K562 (cell line): ENCODE measurements around the gene KCNK2. TPM values are rescaled to one million over a fixed set of nuclear protein-coding genes. Genes with fewer than 3 reads are reported as not detected.
A peak's percentile ranks its signal among the peaks of the same experiment; 100 is the strongest.
"Not testable (repeated sequence)": the region's sequence is repeated elsewhere in the genome, so short reads cannot be mapped to it uniquely, and the experiment has no call there.

Source experiments
- ATAC-seq: fragments of 200-7000 bp; cut with Tn5 transposase; 3 replicates; pipeline ENCODE4 v1.9.1; 2020; ENCODE audit warnings: moderate library complexity
- BruUV-seq: library from RNA; stranded (reverse); fragments of 400-500 nt; replicated peaks from 2 replicates; lab custom pipeline; 2021; lab: Mats Ljungman, UMichigan
- CTCF ChIA-PET: fragments of 300-600 bp; formaldehyde crosslinking; extraction: SDS; loops from one replicate; lab custom pipeline; 2021; ENCODE audit warnings: low intra/inter-chr PET ratio; lab: Yijun Ruan, JAX
- POLR2A ChIA-PET: fragments of 300-600, 350-650 bp; sonication (Branson Sonifier 250); formaldehyde crosslinking; extraction: SDS; loops from one replicate; lab custom pipeline; 2021; ENCODE audit warnings: antibody characterized with exemption, inconsistent platforms; lab: Yijun Ruan, JAX
- DNase-seq, 4 experiments: peaks; one replicate each; pipeline versions ENCODE4 v3.0.0 to v3.0.0-alpha.2; 2011 to 2018; ENCODE audit warnings: low spot score in 3 of 4, mixed read lengths in 3 of 4; ENCODE audit errors: extremely low read depth in 1 of 4
- FAIRE-seq: peaks from 2 replicates; lab custom pipeline; 2011; peaks lifted over from hg19 to GRCh38; lab: Jason Lieb, UNC
- H2AFZ ChIP-seq: 2 replicates; pipeline ENCODE4 v1.6.0; 2011; ENCODE audit warnings: low read depth, low read length, control low read depth, inconsistent platforms
- H3K27ac ChIP-seq: fragments of 200-600 bp; 3 replicates; pipeline ENCODE4 v1.8.0; 2011; ENCODE audit warnings: low read depth, mild to moderate bottlenecking, control low read depth, inconsistent platforms, low read length, moderate library complexity, mixed read lengths; ENCODE audit errors: extremely low read depth
- H3K27me3 ChIP-seq, 2 experiments: fragments of 300-600 bp in 1 of 2; 2 replicates in 1 of 2; 3 replicates in 1 of 2; pipeline versions ENCODE4 v1.6.0 to v1.8.0; 2011; ENCODE audit warnings: inconsistent platforms in 2 of 2, low read length in 2 of 2, mild to moderate bottlenecking in 1 of 2, mixed read lengths in 1 of 2, moderate library complexity in 1 of 2; ENCODE audit not compliant: control insufficient read depth in 2 of 2, insufficient read depth in 2 of 2
- H3K36me3 ChIP-seq: fragments of 300-600 bp; 3 replicates; pipeline ENCODE4 v1.8.0; 2011; ENCODE audit warnings: mild to moderate bottlenecking, low read length, inconsistent platforms; ENCODE audit not compliant: control insufficient read depth, insufficient read depth
- H3K4me1 ChIP-seq, 2 experiments: fragments of 200-600 bp in 1 of 2; replicated peaks in 1 of 2; 2 replicates in 1 of 2; 3 replicates in 1 of 2; pipeline versions ENCODE4 v1.5.1 to v1.8.0; 2011; ENCODE audit warnings: inconsistent platforms in 2 of 2, low read length in 2 of 2, mild to moderate bottlenecking in 1 of 2, mixed read lengths in 1 of 2, moderate library complexity in 1 of 2; ENCODE audit not compliant: control insufficient read depth in 2 of 2, insufficient read depth in 2 of 2
- H3K4me2 ChIP-seq: 2 replicates; pipeline ENCODE4 v1.6.1; 2011; ENCODE audit warnings: low read length, control low read depth, inconsistent platforms, mixed read lengths; ENCODE audit not compliant: insufficient read depth
- H3K4me3 ChIP-seq: fragments of 200-600 bp; sonication (generic), shearing (Covaris generic); 2 replicates; pipeline ENCODE4 v1.5.1; 2016; ENCODE audit warnings: control low read depth, inconsistent platforms
- H3K79me2 ChIP-seq: fragments of 200-600 bp; 3 replicates; pipeline ENCODE4 v1.8.0; 2011; ENCODE audit warnings: low read length, inconsistent platforms; ENCODE audit not compliant: control insufficient read depth, insufficient read depth
- H3K9ac ChIP-seq, 2 experiments: 2 replicates each; pipeline versions ENCODE4 v1.6.0 to v1.6.1; 2011; ENCODE audit warnings: low read depth in 2 of 2, low read length in 2 of 2, control low read depth in 1 of 2, inconsistent platforms in 1 of 2, mild to moderate bottlenecking in 1 of 2, mixed read lengths in 1 of 2; ENCODE audit not compliant: insufficient read depth in 1 of 2
- H3K9me1 ChIP-seq: one replicate; pipeline ENCODE4 v1.6.0; 2011; ENCODE audit warnings: inconsistent platforms, mild to moderate bottlenecking, low read length, moderate library complexity; ENCODE audit not compliant: control insufficient read depth, insufficient read depth
- H3K9me3 ChIP-seq: replicated peaks from 2 replicates; pipeline ENCODE4 v1.5.1; 2011; ENCODE audit warnings: low read depth, low read length, inconsistent platforms; ENCODE audit not compliant: control insufficient read depth, insufficient read depth
- H4K20me1 ChIP-seq: replicated peaks from 2 replicates; pipeline ENCODE4 v1.6.1; 2011; ENCODE audit warnings: low read length, inconsistent platforms, mixed read lengths; ENCODE audit not compliant: control insufficient read depth, insufficient read depth
- TFE3 ChIP-seq: fragments of 450-650 bp; formaldehyde crosslinking; IDR thresholded peaks from 2 replicates; pipeline ENCODE4 v1.4.0; 2020; ENCODE audit warnings: mild to moderate bottlenecking, mixed read lengths
- ZNF589 ChIP-seq: fragments of 200-800 bp; sonication (Bioruptor generic); IDR thresholded peaks from 2 replicates; pipeline ENCODE4 v1.6.1; 2016; ENCODE audit warnings: low read depth, missing genetic modification characterization, missing compliant biosample characterization
- WGBS: fragments of 100-300 bp; shearing (Covaris generic); methylation state at CpG from one replicate; pipeline ENCODE4 v1.1.6; 2016; ENCODE audit warnings: low coverage, mixed read lengths; ENCODE audit not compliant: insufficient coverage; ENCODE audit errors: missing lambda C conversion rate; 5-methylcytosine and 5-hydroxymethylcytosine counted together
- in situ Hi-C: fragments of 300-500 bp; cut with MboI; formaldehyde crosslinking; loops from 4 replicates; pipeline ENCODE4 v1.15.0; 2018; ENCODE audit warnings: inconsistent platforms, mixed read lengths
- intact Hi-C: fragments of 100-400 bp; cut with micrococcal nuclease; formaldehyde crosslinking; loops from 2 replicates; pipeline ENCODE4 v1.14.2; 2022
- polyA plus RNA-seq, 8 experiments: library from polyadenylated mRNA; depleted of rRNA in 4 of 8; stranded (reverse) in 5 of 8; unstranded in 3 of 8; fragments of >200 nt; fragmentation: Nextera tagmentation in 2 of 8; fragmentation: Illumina TruSeq in 1 of 8; extraction: Ambion mirVana in 2 of 8; extraction: Trizol in 1 of 8; gene quantifications; 2 replicates each; pipeline versions ENCODE4 v1.2.1 to v1.2.3, GENCODE V29; 2011 to 2014; ENCODE audit warnings: inconsistent platforms in 1 of 8, missing spikeins in 1 of 8
- total RNA-seq, 7 experiments: library from RNA; depleted of rRNA in 6 of 7; stranded (reverse); fragments of >200 nt in 6 of 7; fragmentation: Illumina TruSeq in 2 of 7; extraction: Trizol in 2 of 7; gene quantifications; 2 replicates each; pipeline versions ENCODE4 v1.2.1 to v1.2.3, GENCODE V29; 2011 to 2021; ENCODE audit warnings: low replicate concordance in 1 of 7

Gene KCNK2
- total and polyA plus RNA-seq, 9 of the 15 experiments (the other 6 are each of a cell fraction or from before 2014, with no cell fraction given) = 0.04 to 0.13 (median 0.05) TPM; not detected in 3

GRCh38 chr1:215163144-215163543 lies 80.6 kb downstream of the KCNK2 start:
- in situ Hi-C loops, CTCF ChIA-PET, H3K4me1 ChIP-seq, H3K9ac ChIP-seq: not testable (repeated sequence)
- TF ChIP-seq TFE3 (CRISPR knock-in tag) = peak; percentile 83
- TF ChIP-seq, all 486 proteins: peak for 1; not testable (repeated sequence) for 485
- BruUV-seq, H3K79me2 ChIP-seq, H3K27me3 ChIP-seq, H3K9me3 ChIP-seq, H3K4me3 ChIP-seq, H2AFZ ChIP-seq, H3K27ac ChIP-seq, intact Hi-C loops, H3K4me2 ChIP-seq, ATAC-seq, H3K9me1 ChIP-seq, H3K36me3 ChIP-seq, H4K20me1 ChIP-seq, DNase-seq, FAIRE-seq: not testable (repeated sequence)
- POLR2A ChIA-PET = interaction anchor here (0.6 kb wide), 1 partner anchor 267 kb away, joined by 6 read pairs; no protein-coding TSS in a partner anchor
- 0% methylated on average over 4 of the region's 4 CpGs for whole genome bisulfite sequencing

GRCh38 chr1:215166886-215167285 lies 84.3 kb downstream of the KCNK2 start:
- Histone ChIP-seq H3K79me2 (no peaks in the 10 kb centered on the region), H3K27me3 (no peaks in the 10 kb centered on the region), H4K20me1 (no peaks in the 10 kb centered on the region), H3K9me1 (no peaks in the 10 kb centered on the region), H3K4me1 (no peaks in the 10 kb centered on the region), H3K9me3 (no peaks in the 10 kb centered on the region), H3K9ac (no peak overlapping the region), H3K36me3 (no peaks in the 10 kb centered on the region), H3K27ac (no peak overlapping the region), H2AFZ (no peak overlapping the region), H3K4me2 (no peak overlapping the region), H3K4me3 (no peak overlapping the region)
- TF ChIP-seq ZNF589 = no peak
- DNase-seq (no peak), FAIRE-seq (no peak), ATAC-seq (no peak)
- in situ Hi-C loops = no loop called here
- CTCF ChIA-PET = no interaction called here
- intact Hi-C loops = no loop called here
- WGBS = 1% methylated on average over 3 of the region's 3 CpGs
- POLR2A ChIA-PET = no interaction called here
- BruUV-seq = no TSS peak
